ENCODE data around the gene RGL1.

DNA sequence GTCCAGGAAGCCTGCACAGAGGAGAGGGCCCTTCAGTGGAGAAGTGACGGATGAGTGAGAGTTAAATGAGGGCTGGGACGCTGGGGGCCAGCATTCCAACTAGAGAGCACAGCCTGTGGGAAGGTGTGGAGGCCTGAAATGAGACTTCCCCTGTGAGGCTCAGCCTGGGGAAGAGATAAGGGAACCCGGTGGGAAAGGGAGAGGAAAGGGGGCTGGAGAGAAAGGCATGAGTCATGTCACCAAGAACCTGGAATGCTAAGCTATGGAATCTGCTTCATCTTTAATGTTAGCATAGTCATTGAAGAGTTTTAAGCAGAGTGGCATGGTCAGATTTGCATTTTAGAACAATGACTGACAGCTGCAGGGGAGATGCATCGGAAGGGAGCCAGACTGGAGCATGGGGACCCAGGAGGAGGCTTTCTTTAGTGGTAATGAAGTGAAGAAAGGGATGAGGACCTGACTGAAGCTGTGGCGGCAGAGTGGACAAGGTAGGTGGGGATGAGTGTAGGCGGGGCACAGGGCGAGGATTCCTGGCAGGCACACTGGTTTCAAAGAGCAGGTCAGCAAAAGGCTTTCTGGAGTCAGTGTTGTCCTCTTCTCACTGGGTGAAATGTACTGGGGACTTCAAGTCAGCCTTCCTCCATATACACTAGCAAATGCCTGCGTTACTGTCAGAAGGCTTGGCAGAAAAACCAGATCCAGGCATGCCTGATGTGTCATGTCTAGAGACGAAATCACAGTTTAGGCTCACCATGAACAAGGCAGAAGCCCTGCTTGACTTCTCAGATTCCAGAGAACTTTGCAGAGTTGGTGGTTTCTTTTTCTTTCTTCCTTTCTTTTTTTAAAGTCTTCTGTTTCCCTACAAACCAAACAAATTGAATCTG is 8.0 kb downstream of the RGL1 start:
- TF ChIP-seq, protein P1, sequence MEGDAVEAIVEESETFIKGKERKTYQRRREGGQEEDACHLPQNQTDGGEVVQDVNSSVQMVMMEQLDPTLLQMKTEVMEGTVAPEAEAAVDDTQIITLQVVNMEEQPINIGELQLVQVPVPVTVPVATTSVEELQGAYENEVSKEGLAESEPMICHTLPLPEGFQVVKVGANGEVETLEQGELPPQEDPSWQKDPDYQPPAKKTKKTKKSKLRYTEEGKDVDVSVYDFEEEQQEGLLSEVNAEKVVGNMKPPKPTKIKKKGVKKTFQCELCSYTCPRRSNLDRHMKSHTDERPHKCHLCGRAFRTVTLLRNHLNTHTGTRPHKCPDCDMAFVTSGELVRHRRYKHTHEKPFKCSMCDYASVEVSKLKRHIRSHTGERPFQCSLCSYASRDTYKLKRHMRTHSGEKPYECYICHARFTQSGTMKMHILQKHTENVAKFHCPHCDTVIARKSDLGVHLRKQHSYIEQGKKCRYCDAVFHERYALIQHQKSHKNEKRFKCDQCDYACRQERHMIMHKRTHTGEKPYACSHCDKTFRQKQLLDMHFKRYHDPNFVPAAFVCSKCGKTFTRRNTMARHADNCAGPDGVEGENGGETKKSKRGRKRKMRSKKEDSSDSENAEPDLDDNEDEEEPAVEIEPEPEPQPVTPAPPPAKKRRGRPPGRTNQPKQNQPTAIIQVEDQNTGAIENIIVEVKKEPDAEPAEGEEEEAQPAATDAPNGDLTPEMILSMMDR (IDR thresholded peaks at IDR 0.05): no peak
- peak in 1 of 3 donors; percentile 18 for TF ChIP-seq POLR2AphosphoS5 (IDR thresholded peaks at IDR 0.05)
- TF ChIP-seq POLR2A (IDR thresholded peaks at IDR 0.05): no peak
